Natural killer cell (primary cell): ENCODE results near the gene RC3H1. TPM values are rescaled to one million over a fixed set of nuclear protein-coding genes. Genes with fewer than 3 reads are reported as not detected.

Experiments used
- ATAC-seq, 3 donors: fragments of 150-1000 bp in 2 of 3; fragments of 200-7000 bp in 1 of 3; cut with Tn5 transposase; 1 replicate in 1 of 3; 2 replicates in 2 of 3; pipeline ENCODE4 v1.10.0; 2021; ENCODE audit warnings: mild to moderate bottlenecking in 2 of 3, moderate library complexity in 2 of 3
- DNase-seq, 2 donors: peaks; one replicate each; pipeline versions ENCODE4 v3.0.0 to v3.0.0-alpha.2; 2013 to 2021; ENCODE audit warnings: mixed read lengths in 1 of 2
- H3K27ac ChIP-seq: one replicate; pipeline ENCODE4 v1.5.1; 2013; ENCODE audit warnings: mild to moderate bottlenecking, low read length
- H3K27me3 ChIP-seq: one replicate; pipeline ENCODE4 v1.6.1; 2013; ENCODE audit warnings: low read length; ENCODE audit not compliant: control insufficient read depth, insufficient read depth
- H3K36me3 ChIP-seq: one replicate; pipeline ENCODE4 v1.6.1; 2013; ENCODE audit warnings: low read length; ENCODE audit not compliant: control insufficient read depth, insufficient read depth
- H3K4me1 ChIP-seq: one replicate; pipeline ENCODE4 v1.6.1; 2013; ENCODE audit warnings: low read length; ENCODE audit not compliant: control insufficient read depth, insufficient read depth
- H3K4me3 ChIP-seq: one replicate; pipeline ENCODE4 v1.5.1; 2013; ENCODE audit warnings: low read length
- H3K9me3 ChIP-seq: one replicate; pipeline ENCODE4 v1.6.1; 2013; ENCODE audit warnings: low read length; ENCODE audit not compliant: control insufficient read depth, insufficient read depth
- H3K27ac Mint-ChIP-seq, 2 donors: one replicate each; pipeline ENCODE4 v1.8.0; 2022; ENCODE audit warnings: mild to moderate bottlenecking in 2 of 2, mixed read lengths in 2 of 2, moderate library complexity in 1 of 2
- H3K27me3 Mint-ChIP-seq, 2 donors: one replicate each; pipeline ENCODE4 v1.8.0; 2022; ENCODE audit warnings: low read depth in 2 of 2, mixed read lengths in 2 of 2
- H3K36me3 Mint-ChIP-seq: one replicate; pipeline ENCODE4 v1.8.0; 2022; ENCODE audit warnings: mixed read lengths
- H3K4me1 Mint-ChIP-seq, 2 donors: one replicate each; pipeline ENCODE4 v1.8.0; 2022; ENCODE audit warnings: mixed read lengths in 2 of 2
- H3K4me3 Mint-ChIP-seq: one replicate; pipeline ENCODE4 v1.8.0; 2022; ENCODE audit warnings: mild to moderate bottlenecking, moderate library complexity, mixed read lengths
- H3K9me3 Mint-ChIP-seq, 2 donors: one replicate each; pipeline ENCODE4 v1.8.0; 2022; ENCODE audit warnings: mixed read lengths in 2 of 2
- CTCF ChIP-seq: fragments of 200-600 bp; IDR thresholded peaks from one replicate; pipeline ENCODE4 v1.8.0; 2022; ENCODE audit warnings: antibody characterized with exemption
- WGBS: methylation state at CpG from one replicate; pipeline ENCODE4 v1.1.7; 2013; ENCODE audit warnings: missing lambda C conversion rate; ENCODE audit not compliant: insufficient coverage; 5-methylcytosine and 5-hydroxymethylcytosine counted together
- intact Hi-C: fragments of 100-400 bp; cut with micrococcal nuclease; formaldehyde crosslinking; loops from one replicate; pipeline ENCODE4 v1.14.2; 2022
- total RNA-seq, 4 donors: library from RNA; stranded (reverse); fragments of 120-200 nt in 1 of 4; gene quantifications; one replicate each; pipeline versions ENCODE4 v1.2.3 to v1.2.4, GENCODE V29; 2013 to 2022

The RC3H1 gene
- total RNA-seq, 3 donors from 2014 or later (not counting 1 experiment from before 2014, with no cell fraction given): 67.8 to 82.1 (median 78.9) TPM

GRCh38 chr1:173954179-173954578 is 68.0 kb downstream of the RC3H1 start:
- H3K27ac ChIP-seq: no peak overlapping the region
- TF ChIP-seq CTCF: no peak
- no peaks in the 10 kb centered on the region for H3K27me3 ChIP-seq
- no peak for ATAC-seq
- intact Hi-C loops: loop anchor here (5.0 kb wide), 1 partner anchor 532 kb away; no protein-coding TSS in a partner anchor
- no peaks in the 10 kb centered on the region for H3K4me1 ChIP-seq
- no peaks in the 10 kb centered on the region for H3K9me3 ChIP-seq
- Mint-ChIP-seq H3K4me1 (peaks cover 0 to 5% of the 10 kb centered on the region in 2 donors), H3K4me3 (no peak overlapping the region), H3K36me3 (peaks cover 7% of the 10 kb centered on the region), H3K27me3 (no peaks in the 10 kb centered on the region), H3K27ac (no peak overlapping the region), H3K9me3 (no peaks in the 10 kb centered on the region)
- no peak for DNase-seq
- no peak overlapping the region for H3K4me3 ChIP-seq
- peaks cover 59% of the 10 kb centered on the region for H3K36me3 ChIP-seq

- Mint-ChIP-seq H3K4me1 (no peaks in the 10 kb centered on the region), H3K36me3 (no peaks in the 10 kb centered on the region), H3K9me3 (no peaks in the 10 kb centered on the region), H3K4me3 (no peak overlapping the region), H3K27ac (no peak overlapping the region), H3K27me3 (no peaks in the 10 kb centered on the region)
- H3K9me3 ChIP-seq: no peaks in the 10 kb centered on the region
- intact Hi-C loops: no loop called here
- H3K4me1 ChIP-seq: no peaks in the 10 kb centered on the region
- ATAC-seq (no peak), DNase-seq (no peak)
- TF ChIP-seq CTCF: no peak
- 100% methylated on average over 4 of the region's 4 CpGs for WGBS
- H3K27ac ChIP-seq: no peak overlapping the region
- no peaks in the 10 kb centered on the region for H3K27me3 ChIP-seq
- peaks cover 81% of the 10 kb centered on the region for H3K36me3 ChIP-seq
- no peak overlapping the region for H3K4me3 ChIP-seq
These were observed 73.6 kb downstream of the RC3H1 start for GRCh38 chr1:173948594-173948993.

GRCh38 chr1:173946380-173946921 is 75.7 kb downstream of the RC3H1 start:
- Mint-ChIP-seq H3K27ac (no peak overlapping the region), H3K9me3 (no peaks in the 10 kb centered on the region), H3K4me3 (no peak overlapping the region), H3K36me3 (no peaks in the 10 kb centered on the region), H3K4me1 (no peaks in the 10 kb centered on the region), H3K27me3 (no peaks in the 10 kb centered on the region)
- Histone ChIP-seq H3K4me1 (no peaks in the 10 kb centered on the region), H3K36me3 (peaks cover 89% of the 10 kb centered on the region), H3K4me3 (no peak overlapping the region), H3K27ac (no peak overlapping the region), H3K9me3 (no peaks in the 10 kb centered on the region), H3K27me3 (no peaks in the 10 kb centered on the region)
- DNase-seq (no peak), ATAC-seq (no peak)
- intact Hi-C loops: no loop called here
- TF ChIP-seq CTCF: no peak
- 83% methylated on average over 3 of the region's 4 CpGs for WGBS

GRCh38 chr1:173937062-173937461 is 85.1 kb downstream of the RC3H1 start:
- Histone ChIP-seq H3K27ac (no peak overlapping the region), H3K4me1 (no peaks in the 10 kb centered on the region), H3K4me3 (no peak overlapping the region), H3K27me3 (no peaks in the 10 kb centered on the region), H3K9me3 (no peaks in the 10 kb centered on the region), H3K36me3 (peaks cover 73% of the 10 kb centered on the region)
- no peaks in the 10 kb centered on the region for H3K9me3 Mint-ChIP-seq
- peaks cover 21% of the 10 kb centered on the region for H3K36me3 Mint-ChIP-seq
- no peak for ATAC-seq
- H3K4me3 Mint-ChIP-seq: no peak overlapping the region
- no peak overlapping the region for H3K27ac Mint-ChIP-seq
- DNase-seq: no peak
- H3K27me3 Mint-ChIP-seq: no peaks in the 10 kb centered on the region
- H3K4me1 Mint-ChIP-seq: peaks cover 0 to 5% of the 10 kb centered on the region in 2 donors
- WGBS: 89% methylated on average over 2 of the region's 2 CpGs
- intact Hi-C loops: no loop called here
- no peak for TF ChIP-seq CTCF
